HepG2 (cell line): ENCODE results near the gene CCNA2. TPM values are rescaled to one million over a fixed set of nuclear protein-coding genes. Genes with fewer than 3 reads are reported as not detected.

Source experiments
- AHR ChIP-seq: IDR thresholded peaks from 2 replicates; pipeline ENCODE4 v1.6.1; 2018; ENCODE audit warnings: missing genetic modification reagents, missing compliant biosample characterization
- BORCS8-MEF2B ChIP-seq: sonication (generic); formaldehyde crosslinking; IDR thresholded peaks from 2 replicates; pipeline ENCODE4 v1.8.0; 2022; ENCODE audit warnings: mild to moderate bottlenecking, missing genetic modification reagents
- CREB1 ChIP-seq, 2 experiments: fragments of 450-650 bp in 1 of 2; IDR thresholded peaks; 2 replicates each; pipeline ENCODE4 v1.6.1; 2016 to 2017; ENCODE audit warnings: control low read depth in 1 of 2, mild to moderate bottlenecking in 1 of 2, missing compliant biosample characterization in 1 of 2, missing genetic modification characterization in 1 of 2
- FIP1L1 ChIP-seq: fragments of 200-400 bp; formaldehyde crosslinking; IDR thresholded peaks from 2 replicates; pipeline ENCODE4 v1.6.1; 2018; ENCODE audit warnings: low read depth, mild to moderate bottlenecking, low read length, moderate library complexity, borderline replicate concordance; ENCODE audit not compliant: insufficient read depth
- FOXM1 ChIP-seq: sonication (generic); formaldehyde crosslinking; IDR thresholded peaks from 2 replicates; pipeline ENCODE4 v1.5.0; 2020; ENCODE audit warnings: missing genetic modification reagents
- GABPA ChIP-seq, 2 experiments: IDR thresholded peaks; 2 replicates each; pipeline ENCODE4 v1.6.1; 2011 to 2016; ENCODE audit warnings: low read depth in 2 of 2, low read length in 1 of 2, missing biosample characterization in 1 of 2, missing genetic modification characterization in 1 of 2
- GATA4 ChIP-seq: sonication (generic); IDR thresholded peaks from 2 replicates; pipeline ENCODE4 v1.6.1; 2016; ENCODE audit warnings: antibody characterized with exemption, low read depth, borderline replicate concordance
- IKZF4 ChIP-seq: sonication (generic); formaldehyde crosslinking; IDR thresholded peaks from 2 replicates; pipeline ENCODE4 v1.5.1; 2020; ENCODE audit warnings: borderline replicate concordance, mild to moderate bottlenecking, low read depth, missing genetic modification reagents; ENCODE audit errors: not compliant biosample characterization
- MAFK ChIP-seq, 2 experiments: IDR thresholded peaks in 1 of 2; conservative IDR thresholded peaks in 1 of 2; 2 replicates each; pipeline ENCODE4 v1.6.1; 2011; ENCODE audit warnings: improper control_type of control experiment in 2 of 2, low read length in 2 of 2
- RXRA ChIP-seq: sonication (generic); formaldehyde crosslinking; IDR thresholded peaks from 2 replicates; pipeline ENCODE4 v1.5.1; 2020; ENCODE audit warnings: missing genetic modification reagents
- SNAPC2 ChIP-seq: sonication (generic); formaldehyde crosslinking; IDR thresholded peaks from 2 replicates; pipeline ENCODE4 v1.8.1; 2022; ENCODE audit warnings: mild to moderate bottlenecking, missing genetic modification reagents
- SP2 ChIP-seq: sonication (generic); formaldehyde crosslinking; IDR thresholded peaks from 2 replicates; pipeline ENCODE4 v1.5.1; 2020; ENCODE audit warnings: mild to moderate bottlenecking, missing genetic modification reagents
- THAP8 ChIP-seq: sonication (generic); formaldehyde crosslinking; IDR thresholded peaks from 2 replicates; pipeline ENCODE4 v1.5.1; 2020; ENCODE audit warnings: missing genetic modification reagents, mild to moderate bottlenecking, borderline replicate concordance
- TMF1 ChIP-seq: sonication (generic); formaldehyde crosslinking; IDR thresholded peaks from 2 replicates; pipeline ENCODE4 v1.8.1; 2022; ENCODE audit warnings: low read depth, missing genetic modification reagents
- ZFYVE20 ChIP-seq: sonication (generic); formaldehyde crosslinking; IDR thresholded peaks from 2 replicates; pipeline ENCODE4 v1.8.0; 2023; ENCODE audit warnings: low read depth, mild to moderate bottlenecking, moderate library complexity, missing genetic modification reagents, borderline replicate concordance
- ZNF333 ChIP-seq: sonication (generic); formaldehyde crosslinking; IDR thresholded peaks from 2 replicates; pipeline ENCODE4 v1.4.0; 2020; ENCODE audit warnings: mild to moderate bottlenecking, missing genetic modification reagents, borderline replicate concordance
- ZNF616 ChIP-seq: sonication (generic); formaldehyde crosslinking; IDR thresholded peaks from 2 replicates; pipeline ENCODE4 v1.5.0; 2020; ENCODE audit warnings: low read depth, mild to moderate bottlenecking, missing genetic modification reagents
- ZNF775 ChIP-seq: sonication (generic); formaldehyde crosslinking; IDR thresholded peaks from 2 replicates; pipeline ENCODE4 v1.4.0; 2020; ENCODE audit warnings: missing genetic modification reagents, mild to moderate bottlenecking, moderate library complexity, borderline replicate concordance
- ZSCAN9 ChIP-seq: IDR thresholded peaks from 2 replicates; pipeline ENCODE4 v1.6.1; 2016; ENCODE audit warnings: borderline replicate concordance
- polyA plus RNA-seq, 8 experiments: library from polyadenylated mRNA; depleted of rRNA in 3 of 8; stranded (reverse) in 7 of 8; unstranded in 1 of 8; fragments of >200 nt; fragmentation: Illumina TruSeq in 4 of 8; extraction: Trizol in 4 of 8; gene quantifications; 2 replicates each; pipeline versions ENCODE4 v1.2.1 to v1.2.3, GENCODE V29; 2011 to 2016; ENCODE audit warnings: low read depth in 4 of 8, missing spikeins in 1 of 8, mixed read lengths in 1 of 8; ENCODE audit not compliant: insufficient read depth in 1 of 8
- total RNA-seq, 5 experiments: library from RNA; depleted of rRNA; stranded (reverse); fragments of >200 nt; fragmentation: Illumina TruSeq; extraction: Trizol; gene quantifications; 2 replicates each; pipeline ENCODE4 v1.2.3, GENCODE V29; 2016; ENCODE audit warnings: low read depth in 1 of 5
- TF ChIP-seq, protein P1 (sequence below): sonication (generic); formaldehyde crosslinking; IDR thresholded peaks from 2 replicates; pipeline ENCODE4 v1.5.1; 2020; ENCODE audit warnings: mild to moderate bottlenecking, missing genetic modification reagents, moderate library complexity
- TF ChIP-seq, protein P2 (sequence below): sonication (generic); formaldehyde crosslinking; IDR thresholded peaks from 2 replicates; pipeline ENCODE4 v1.4.0; 2020; ENCODE audit warnings: missing genetic modification reagents
- TF ChIP-seq, protein P3 (sequence below): fragments of 450-650 bp; IDR thresholded peaks from 2 replicates; pipeline ENCODE4 v1.6.1; 2017; ENCODE audit warnings: mild to moderate bottlenecking

Gene CCNA2
- total and polyA plus RNA-seq, 2 of the 13 experiments (the other 11 are each of a cell fraction or from before 2014, with no cell fraction given): 31.3 to 105 TPM

GRCh38 chr4:121869841-121870822 is 46.4 kb upstream of the CCNA2 start, which contains the start of gene BBS7 (continued):
- no peak for TF ChIP-seq MAFK (conservative IDR thresholded peaks at IDR 0.05 in 1 of 2, IDR thresholded peaks at IDR 0.05 in 1 of 2; ENCODE audit: low read length in 2 of 2)
- no peak for TF ChIP-seq FOXM1
- TF ChIP-seq GABPA (IDR thresholded peaks at IDR 0.05; ENCODE audit: low read depth, low read length): no peak
- TF ChIP-seq GABPA (CRISPR knock-in tag; IDR thresholded peaks at IDR 0.05; ENCODE audit: low read depth): no peak
- TF ChIP-seq, protein P1, sequence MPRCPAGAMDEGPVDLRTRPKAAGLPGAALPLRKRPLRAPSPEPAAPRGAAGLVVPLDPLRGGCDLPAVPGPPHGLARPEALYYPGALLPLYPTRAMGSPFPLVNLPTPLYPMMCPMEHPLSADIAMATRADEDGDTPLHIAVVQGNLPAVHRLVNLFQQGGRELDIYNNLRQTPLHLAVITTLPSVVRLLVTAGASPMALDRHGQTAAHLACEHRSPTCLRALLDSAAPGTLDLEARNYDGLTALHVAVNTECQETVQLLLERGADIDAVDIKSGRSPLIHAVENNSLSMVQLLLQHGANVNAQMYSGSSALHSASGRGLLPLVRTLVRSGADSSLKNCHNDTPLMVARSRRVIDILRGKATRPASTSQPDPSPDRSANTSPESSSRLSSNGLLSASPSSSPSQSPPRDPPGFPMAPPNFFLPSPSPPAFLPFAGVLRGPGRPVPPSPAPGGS: no peak
- no peak for TF ChIP-seq SNAPC2
- no peak for TF ChIP-seq IKZF4 (CRISPR knock-in tag)
- TF ChIP-seq ZFYVE20 (CRISPR knock-in tag): no peak
- no peak for TF ChIP-seq TMF1 (CRISPR knock-in tag)
- TF ChIP-seq ZNF616 (CRISPR knock-in tag): no peak
- TF ChIP-seq ZNF775 (CRISPR knock-in tag): no peak
- no peak for TF ChIP-seq ZSCAN9 (CRISPR knock-in tag)
- TF ChIP-seq, protein P2, sequence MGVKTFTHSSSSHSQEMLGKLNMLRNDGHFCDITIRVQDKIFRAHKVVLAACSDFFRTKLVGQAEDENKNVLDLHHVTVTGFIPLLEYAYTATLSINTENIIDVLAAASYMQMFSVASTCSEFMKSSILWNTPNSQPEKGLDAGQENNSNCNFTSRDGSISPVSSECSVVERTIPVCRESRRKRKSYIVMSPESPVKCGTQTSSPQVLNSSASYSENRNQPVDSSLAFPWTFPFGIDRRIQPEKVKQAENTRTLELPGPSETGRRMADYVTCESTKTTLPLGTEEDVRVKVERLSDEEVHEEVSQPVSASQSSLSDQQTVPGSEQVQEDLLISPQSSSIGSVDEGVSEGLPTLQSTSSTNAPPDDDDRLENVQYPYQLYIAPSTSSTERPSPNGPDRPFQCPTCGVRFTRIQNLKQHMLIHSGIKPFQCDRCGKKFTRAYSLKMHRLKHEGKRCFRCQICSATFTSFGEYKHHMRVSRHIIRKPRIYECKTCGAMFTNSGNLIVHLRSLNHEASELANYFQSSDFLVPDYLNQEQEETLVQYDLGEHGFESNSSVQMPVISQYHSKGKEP (CRISPR knock-in tag): no peak
- peak; percentile 58; the same call in 1 of the 2 replicates for TF ChIP-seq GATA4
- peak; percentile 98 for TF ChIP-seq CREB1 (IDR thresholded peaks at IDR 0.05)
- TF ChIP-seq CREB1 (CRISPR knock-in tag; IDR thresholded peaks at IDR 0.05): peak; percentile 93
- peak; percentile 38; the same call in 1 of the 2 replicates for TF ChIP-seq RXRA (CRISPR knock-in tag)
- TF ChIP-seq AHR (CRISPR knock-in tag): no peak
- no peak for TF ChIP-seq FIP1L1
- peak; percentile 24; the same call in 1 of the 2 replicates for TF ChIP-seq SP2
- peak; percentile 19; the same call in 1 of the 2 replicates for TF ChIP-seq BORCS8-MEF2B (CRISPR knock-in tag)
- TF ChIP-seq, protein P3, sequence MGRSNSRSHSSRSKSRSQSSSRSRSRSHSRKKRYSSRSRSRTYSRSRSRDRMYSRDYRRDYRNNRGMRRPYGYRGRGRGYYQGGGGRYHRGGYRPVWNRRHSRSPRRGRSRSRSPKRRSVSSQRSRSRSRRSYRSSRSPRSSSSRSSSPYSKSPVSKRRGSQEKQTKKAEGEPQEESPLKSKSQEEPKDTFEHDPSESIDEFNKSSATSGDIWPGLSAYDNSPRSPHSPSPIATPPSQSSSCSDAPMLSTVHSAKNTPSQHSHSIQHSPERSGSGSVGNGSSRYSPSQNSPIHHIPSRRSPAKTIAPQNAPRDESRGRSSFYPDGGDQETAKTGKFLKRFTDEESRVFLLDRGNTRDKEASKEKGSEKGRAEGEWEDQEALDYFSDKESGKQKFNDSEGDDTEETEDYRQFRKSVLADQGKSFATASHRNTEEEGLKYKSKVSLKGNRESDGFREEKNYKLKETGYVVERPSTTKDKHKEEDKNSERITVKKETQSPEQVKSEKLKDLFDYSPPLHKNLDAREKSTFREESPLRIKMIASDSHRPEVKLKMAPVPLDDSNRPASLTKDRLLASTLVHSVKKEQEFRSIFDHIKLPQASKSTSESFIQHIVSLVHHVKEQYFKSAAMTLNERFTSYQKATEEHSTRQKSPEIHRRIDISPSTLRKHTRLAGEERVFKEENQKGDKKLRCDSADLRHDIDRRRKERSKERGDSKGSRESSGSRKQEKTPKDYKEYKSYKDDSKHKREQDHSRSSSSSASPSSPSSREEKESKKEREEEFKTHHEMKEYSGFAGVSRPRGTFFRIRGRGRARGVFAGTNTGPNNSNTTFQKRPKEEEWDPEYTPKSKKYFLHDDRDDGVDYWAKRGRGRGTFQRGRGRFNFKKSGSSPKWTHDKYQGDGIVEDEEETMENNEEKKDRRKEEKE: no peak
- no peak for TF ChIP-seq THAP8 (CRISPR knock-in tag)
- no peak for TF ChIP-seq ZNF333 (CRISPR knock-in tag)
